NCI-H1417 treated with DMSO at 0.1 percent for 48 hours (cell line): ENCODE measurements around the gene FBXO9.

ENCODE experiments used
- DNase-seq: peaks from one replicate; lab custom pipeline; 2025; lab: John Stamatoyannopoulos, UW

The FBXO9 gene

GRCh38 chr6:53095270-53095669 is 30.1 kb downstream of the FBXO9 start:
- DNase-seq, result no peak

- no peak for DNase-seq
Observed at GRCh38 chr6:53095716-53096115, 30.5 kb downstream of the FBXO9 start.

- DNase-seq, result no peak
Observed at GRCh38 chr6:53100561-53100960, 35.4 kb downstream of the FBXO9 start.

- DNase-seq, result no peak
Observed at GRCh38 chr6:53101006-53101405, 35.8 kb downstream of the FBXO9 start.

GRCh38 chr6:53103993-53104675 is 38.9 kb downstream of the FBXO9 start:
- DNase-seq, result no peak

- DNase-seq, result no peak
Observed at GRCh38 chr6:53104916-53105315, 39.7 kb downstream of the FBXO9 start.

- DNase-seq, result peak; percentile 76
Observed at GRCh38 chr6:53107091-53107490, 41.9 kb downstream of the FBXO9 start.

GRCh38 chr6:53109612-53110011 is 44.4 kb downstream of the FBXO9 start:
- DNase-seq, result no peak

GRCh38 chr6:53111865-53112264 is 46.7 kb downstream of the FBXO9 start:
- no peak for DNase-seq

GRCh38 chr6:53112404-53112803 is 47.2 kb downstream of the FBXO9 start:
- DNase-seq, result peak; percentile 63

- peak; percentile 47 for DNase-seq
Observed at GRCh38 chr6:53112871-53113270, 47.7 kb downstream of the FBXO9 start.

- no peak for DNase-seq
Observed at GRCh38 chr6:53113742-53114141, 48.5 kb downstream of the FBXO9 start.

- no peak for DNase-seq
Observed at GRCh38 chr6:53115113-53115512, 49.9 kb downstream of the FBXO9 start.

- DNase-seq, result no peak
Observed at GRCh38 chr6:53115741-53116140, 50.5 kb downstream of the FBXO9 start.

- no peak for DNase-seq
Observed at GRCh38 chr6:53119349-53119748, 54.1 kb downstream of the FBXO9 start.

GRCh38 chr6:53119772-53120409 is 54.7 kb downstream of the FBXO9 start:
- no peak for DNase-seq

GRCh38 chr6:53124131-53124800 is 59.1 kb downstream of the FBXO9 start:
- no peak for DNase-seq

GRCh38 chr6:53125276-53125675 is 60.1 kb downstream of the FBXO9 start:
- DNase-seq, result no peak

GRCh38 chr6:53128842-53129241 is 63.6 kb downstream of the FBXO9 start:
- DNase-seq, result no peak

GRCh38 chr6:53130569-53131290 is 65.5 kb downstream of the FBXO9 start:
- no peak for DNase-seq

- no peak for DNase-seq
Observed at GRCh38 chr6:53133961-53134360, 68.8 kb downstream of the FBXO9 start.

GRCh38 chr6:53134601-53135235 is 69.5 kb downstream of the FBXO9 start:
- DNase-seq, result no peak
